Activated CD8-positive, alpha-beta memory T cell treated with anti-CD3 and anti-CD28 coated beads, Interleukin-2, amount 50 U/mL, for 1 hour (primary cell): Measurements from ENCODE around the gene EXOC3L1.
A peak's percentile ranks its signal among the peaks of the same experiment; 100 is the strongest.

ENCODE experiments used
- DNase-seq: peaks from one replicate; pipeline ENCODE4 v3.0.0-alpha.2; 2020; ENCODE audit errors: extremely low read depth

Gene EXOC3L1

GRCh38 chr16:67198238-67198734, 8.3 kb upstream of the EXOC3L1 start:
- DNase-seq: no peak

GRCh38 chr16:67197704-67198103, 7.8 kb upstream of the EXOC3L1 start:
- no peak for DNase-seq

- DNase-seq: no peak
Measured at GRCh38 chr16:67196881-67197280, 6.9 kb upstream of the EXOC3L1 start.

GRCh38 chr16:67195676-67196075, 5.7 kb upstream of the EXOC3L1 start:
- no peak for DNase-seq

GRCh38 chr16:67194260-67194659, 4.3 kb upstream of the EXOC3L1 start:
- no peak for DNase-seq

- DNase-seq: no peak
Measured at GRCh38 chr16:67193536-67193935, 3.6 kb upstream of the EXOC3L1 start.

- DNase-seq: no peak
Measured at GRCh38 chr16:67192781-67193361, 2.9 kb upstream of the EXOC3L1 start.

- DNase-seq: peak; percentile 59
Measured at GRCh38 chr16:67191995-67192681, 2.2 kb upstream of the EXOC3L1 start, which contains the start of gene E2F4. E2F4 (plus strand) TSS chr16:67192155; CDS start chr16:67192228, 73 bp downstream.

- DNase-seq: no peak
Measured at GRCh38 chr16:67191411-67191994, 1.6 kb upstream of the EXOC3L1 start.

- no peak for DNase-seq
Measured at GRCh38 chr16:67190448-67191399, 788 bp upstream of the EXOC3L1 start.

- DNase-seq: no peak
Measured at GRCh38 chr16:67188798-67189197, 1.1 kb downstream of the EXOC3L1 start.

GRCh38 chr16:67188323-67188722, 1.6 kb downstream of the EXOC3L1 start:
- DNase-seq: no peak

- no peak for DNase-seq
Measured at GRCh38 chr16:67187175-67187890, 2.6 kb downstream of the EXOC3L1 start.

GRCh38 chr16:67186550-67186950, 3.4 kb downstream of the EXOC3L1 start:
- DNase-seq: no peak

GRCh38 chr16:67185651-67186134, 4.2 kb downstream of the EXOC3L1 start:
- DNase-seq: no peak

- peak; percentile 47 for DNase-seq
Measured at GRCh38 chr16:67184995-67185650, 4.8 kb downstream of the EXOC3L1 start.

GRCh38 chr16:67184453-67184994, 5.4 kb downstream of the EXOC3L1 start:
- DNase-seq: no peak

- peak; percentile 91 for DNase-seq
Measured at GRCh38 chr16:67183627-67184452, 6.1 kb downstream of the EXOC3L1 start, which contains the start of gene MATCAP1. MATCAP1 (minus strand) TSS chr16:67183963; CDS start chr16:67180610, 3,353 bp downstream.

GRCh38 chr16:67183284-67183626, 6.7 kb downstream of the EXOC3L1 start:
- no peak for DNase-seq
